CD14-positive monocyte (primary cell): ENCODE measurements around the gene CACNA1C. TPM values are rescaled to one million over a fixed set of nuclear protein-coding genes. Genes with fewer than 3 reads are reported as not detected.
A peak's percentile ranks its signal among the peaks of the same experiment; 100 is the strongest.

Experiments used
- DNase-seq, 3 donors: peaks; one replicate each; pipeline ENCODE4 v3.0.0-alpha.2; 2011 to 2022
- H2AFZ ChIP-seq: 2 replicates; pipeline ENCODE4 v1.6.0; 2012; ENCODE audit warnings: mild to moderate bottlenecking, low read depth, low read length, inconsistent platforms; ENCODE audit not compliant: insufficient read depth, poor library complexity, severe bottlenecking
- H3K27ac ChIP-seq, 2 donors: 1 replicate in 1 of 2; 2 replicates in 1 of 2; pipeline ENCODE4 v1.5.1; 2012 to 2013; ENCODE audit warnings: low read length in 2 of 2, control low read depth in 1 of 2, inconsistent platforms in 1 of 2, low read depth in 1 of 2, mild to moderate bottlenecking in 1 of 2
- H3K27me3 ChIP-seq, 2 donors: one replicate each; pipeline versions ENCODE4 v1.6.0 to v1.6.1; 2011 to 2013; ENCODE audit warnings: low read length in 2 of 2; ENCODE audit not compliant: control insufficient read depth in 2 of 2, insufficient read depth in 2 of 2
- H3K36me3 ChIP-seq, 2 donors: replicated peaks in 1 of 2; 1 replicate in 1 of 2; 2 replicates in 1 of 2; pipeline versions ENCODE4 v1.5.1 to v1.6.1; 2012 to 2013; ENCODE audit warnings: low read length in 2 of 2, control low read depth in 1 of 2, inconsistent platforms in 1 of 2, mild to moderate bottlenecking in 1 of 2; ENCODE audit not compliant: insufficient read depth in 2 of 2, control insufficient read depth in 1 of 2
- H3K4me1 ChIP-seq, 2 donors: 1 replicate in 1 of 2; 2 replicates in 1 of 2; pipeline versions ENCODE4 v1.5.1 to v1.6.1; 2012 to 2013; ENCODE audit warnings: low read length in 2 of 2, control low read depth in 1 of 2, inconsistent platforms in 1 of 2, mild to moderate bottlenecking in 1 of 2, moderate library complexity in 1 of 2; ENCODE audit not compliant: insufficient read depth in 2 of 2, control insufficient read depth in 1 of 2
- H3K4me2 ChIP-seq: replicated peaks from 2 replicates; pipeline ENCODE3; 2012; ENCODE audit warnings: low read length, moderate library complexity, mild to moderate bottlenecking; ENCODE audit not compliant: poor library complexity, severe bottlenecking; ENCODE audit errors: extremely low read depth
- H3K4me3 ChIP-seq, 3 experiments: fragments of 200-600 bp in 1 of 3; sonication (generic) in 1 of 3; replicated peaks in 1 of 3; 1 replicate in 2 of 3; 2 replicates in 1 of 3; pipeline ENCODE4 v1.5.1; 2011 to 2013; ENCODE audit warnings: low read length in 3 of 3, mild to moderate bottlenecking in 3 of 3, control low read depth in 2 of 3, low read depth in 2 of 3, inconsistent platforms in 1 of 3, moderate library complexity in 1 of 3
- H3K79me2 ChIP-seq: 2 replicates; pipeline ENCODE4 v1.6.0; 2012; ENCODE audit warnings: mild to moderate bottlenecking, control low read depth, inconsistent platforms, low read length, moderate library complexity; ENCODE audit not compliant: insufficient read depth
- H3K9ac ChIP-seq: 2 replicates; pipeline ENCODE4 v1.6.0; 2017; ENCODE audit warnings: low read length, mild to moderate bottlenecking; ENCODE audit not compliant: insufficient read depth, poor library complexity, severe bottlenecking
- H3K9me3 ChIP-seq, 2 donors: replicated peaks in 1 of 2; 1 replicate in 1 of 2; 2 replicates in 1 of 2; pipeline versions ENCODE4 v1.5.1 to v1.6.1; 2012 to 2013; ENCODE audit warnings: low read length in 2 of 2, control low read depth in 1 of 2; ENCODE audit not compliant: control insufficient read depth in 1 of 2, insufficient read depth in 1 of 2
- H4K20me1 ChIP-seq: 2 replicates; pipeline ENCODE4 v1.6.0; 2012; ENCODE audit warnings: mild to moderate bottlenecking, low read length, control low read depth, moderate library complexity; ENCODE audit not compliant: insufficient read depth
- H3K27ac Mint-ChIP-seq, 7 donors: one replicate each; pipeline ENCODE4 v1.8.0; 2020; ENCODE audit warnings: mild to moderate bottlenecking in 7 of 7, mixed read lengths in 7 of 7, moderate library complexity in 6 of 7, inconsistent platforms in 2 of 7
- H3K27me3 Mint-ChIP-seq, 3 donors: one replicate each; pipeline ENCODE4 v1.8.0; 2021 to 2022; ENCODE audit warnings: low read depth in 3 of 3, mild to moderate bottlenecking in 3 of 3, mixed read lengths in 3 of 3, moderate library complexity in 3 of 3, inconsistent platforms in 1 of 3
- H3K36me3 Mint-ChIP-seq, 2 donors: one replicate each; pipeline ENCODE4 v1.8.0; 2020; ENCODE audit warnings: mixed read lengths in 2 of 2, inconsistent platforms in 1 of 2, mild to moderate bottlenecking in 1 of 2
- H3K4me1 Mint-ChIP-seq: one replicate; pipeline ENCODE4 v1.8.0; 2020; ENCODE audit warnings: mild to moderate bottlenecking, mixed read lengths
- H3K4me3 Mint-ChIP-seq, 2 donors: one replicate each; pipeline ENCODE4 v1.8.0; 2020; ENCODE audit warnings: mild to moderate bottlenecking in 2 of 2, mixed read lengths in 2 of 2, moderate library complexity in 1 of 2
- H3K9me3 Mint-ChIP-seq, 7 donors: one replicate each; pipeline ENCODE4 v1.8.0; 2020 to 2022; ENCODE audit warnings: mixed read lengths in 7 of 7, mild to moderate bottlenecking in 6 of 7, moderate library complexity in 6 of 7, inconsistent platforms in 2 of 7
- WGBS: methylation state at CpG from one replicate; pipeline ENCODE4 v1.1.5; 2013; ENCODE audit warnings: missing lambda C conversion rate; ENCODE audit not compliant: insufficient coverage; 5-methylcytosine and 5-hydroxymethylcytosine counted together
- intact Hi-C, 2 donors: fragments of 100-400 bp; cut with micrococcal nuclease; formaldehyde crosslinking; loops; one replicate each; pipeline versions ENCODE4 v1.15.0 to v1.15.1; 2023
- polyA plus RNA-seq, 3 donors: library from polyadenylated mRNA; depleted of rRNA in 1 of 3; unstranded in 2 of 3; stranded (reverse) in 1 of 3; fragments of 300-500 nt in 2 of 3; fragments of >200 nt in 1 of 3; fragmentation: Illumina TruSeq in 2 of 3; gene quantifications; 1 replicate in 2 of 3; 2 replicates in 1 of 3; pipeline ENCODE4 v1.2.3, GENCODE V29; 2012 to 2021
- TF ChIP-seq, protein P1 (sequence below): fragments of 200-600 bp; IDR thresholded peaks from one replicate; pipeline ENCODE4 v1.8.0; 2022; ENCODE audit warnings: antibody characterized with exemption, mild to moderate bottlenecking

Gene CACNA1C
- polyA plus RNA-seq, 3 donors, result not detected

DNA sequence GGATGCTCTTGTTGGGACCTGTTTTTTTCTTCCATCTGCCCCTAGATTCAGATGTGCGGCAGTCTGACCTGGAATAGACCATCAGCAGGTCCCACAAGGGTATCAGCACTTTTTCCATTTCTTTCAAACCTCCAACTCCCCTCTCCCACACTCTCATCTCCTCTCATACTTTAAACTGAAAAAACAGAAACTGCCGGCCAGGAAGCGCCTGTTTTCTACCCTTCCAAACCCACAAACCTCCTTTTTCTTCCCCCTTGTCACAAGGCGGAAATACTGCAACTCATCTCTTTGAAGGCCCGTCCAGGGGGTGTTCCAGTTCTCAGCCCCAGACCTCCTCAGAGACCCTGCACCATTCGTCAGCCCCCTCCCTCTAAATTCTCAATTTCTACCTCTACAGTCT, 679.5 kb downstream of the CACNA1C start:
- DNase-seq, result no peak
- Histone ChIP-seq H3K9me3 (no peaks in the 10 kb centered on the region), H3K36me3 (no peaks in the 10 kb centered on the region), H3K4me3 (no peak overlapping the region), H2AFZ (no peak overlapping the region), H3K4me2 (no peak overlapping the region), H3K27ac (no peak overlapping the region), H3K4me1 (peaks cover 0 to 8% of the 10 kb centered on the region in 2 donors), H3K79me2 (no peaks in the 10 kb centered on the region), H3K9ac (no peak overlapping the region), H4K20me1 (no peaks in the 10 kb centered on the region), H3K27me3 (no peaks in the 10 kb centered on the region)
- H3K27ac Mint-ChIP-seq, result no peak overlapping the region
- H3K36me3 Mint-ChIP-seq, result no peaks in the 10 kb centered on the region
- H3K27me3 Mint-ChIP-seq, result peaks cover 3 to 4% (median 3%) of the 10 kb centered on the region in 3 donors
- peaks cover 0 to 1% (median 0%) of the 10 kb centered on the region in 7 donors for H3K9me3 Mint-ChIP-seq
- H3K4me1 Mint-ChIP-seq, result peaks cover 11% of the 10 kb centered on the region
- WGBS, result 0% methylated on average over 6 of the region's 6 CpGs
- no peak overlapping the region for H3K4me3 Mint-ChIP-seq
- TF ChIP-seq, protein P1, sequence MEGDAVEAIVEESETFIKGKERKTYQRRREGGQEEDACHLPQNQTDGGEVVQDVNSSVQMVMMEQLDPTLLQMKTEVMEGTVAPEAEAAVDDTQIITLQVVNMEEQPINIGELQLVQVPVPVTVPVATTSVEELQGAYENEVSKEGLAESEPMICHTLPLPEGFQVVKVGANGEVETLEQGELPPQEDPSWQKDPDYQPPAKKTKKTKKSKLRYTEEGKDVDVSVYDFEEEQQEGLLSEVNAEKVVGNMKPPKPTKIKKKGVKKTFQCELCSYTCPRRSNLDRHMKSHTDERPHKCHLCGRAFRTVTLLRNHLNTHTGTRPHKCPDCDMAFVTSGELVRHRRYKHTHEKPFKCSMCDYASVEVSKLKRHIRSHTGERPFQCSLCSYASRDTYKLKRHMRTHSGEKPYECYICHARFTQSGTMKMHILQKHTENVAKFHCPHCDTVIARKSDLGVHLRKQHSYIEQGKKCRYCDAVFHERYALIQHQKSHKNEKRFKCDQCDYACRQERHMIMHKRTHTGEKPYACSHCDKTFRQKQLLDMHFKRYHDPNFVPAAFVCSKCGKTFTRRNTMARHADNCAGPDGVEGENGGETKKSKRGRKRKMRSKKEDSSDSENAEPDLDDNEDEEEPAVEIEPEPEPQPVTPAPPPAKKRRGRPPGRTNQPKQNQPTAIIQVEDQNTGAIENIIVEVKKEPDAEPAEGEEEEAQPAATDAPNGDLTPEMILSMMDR, result no peak
- intact Hi-C loops, result no loop called here

DNA sequence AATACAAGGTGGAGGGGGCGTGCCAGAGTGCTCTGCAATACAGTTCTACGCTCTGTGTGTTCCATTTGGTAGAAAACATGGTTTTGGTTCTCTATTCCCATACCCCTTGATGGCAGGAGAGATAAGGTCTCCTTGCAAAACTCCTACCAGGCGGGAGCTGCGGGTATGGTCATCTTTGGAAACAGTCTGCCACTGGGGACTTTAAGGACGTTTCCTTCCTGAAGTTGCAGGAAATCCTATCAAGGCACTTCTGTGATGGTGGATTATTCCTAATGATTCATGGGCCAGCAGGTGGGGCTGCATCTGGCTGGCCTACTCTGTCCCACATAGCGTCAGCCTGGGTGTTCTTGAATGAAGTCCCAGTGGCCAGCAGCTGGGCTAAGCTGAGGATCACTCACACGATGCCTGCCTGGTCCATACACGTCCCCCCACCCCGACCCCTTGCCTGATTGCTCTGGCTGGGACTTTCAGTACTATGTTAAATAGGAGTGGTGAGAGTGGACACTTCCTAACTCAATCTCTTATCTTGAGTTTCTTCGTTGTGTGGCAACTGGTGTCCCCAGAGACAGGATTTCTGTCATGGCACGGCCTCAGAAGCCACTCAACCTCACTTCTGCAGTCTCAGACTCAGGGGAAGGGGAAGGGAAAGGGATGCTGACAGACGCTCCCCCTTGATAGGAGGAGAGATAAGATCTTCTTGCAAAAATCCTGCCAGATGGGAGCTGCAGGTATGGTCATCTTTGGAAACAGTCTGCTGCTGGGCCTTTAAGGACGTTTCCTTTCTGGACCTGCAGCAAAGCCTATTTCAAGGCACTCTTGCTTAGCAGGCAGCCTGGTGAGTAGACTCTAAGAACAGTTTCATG, 680.9 kb downstream of the CACNA1C start:
- no peaks in the 10 kb centered on the region for H3K27me3 ChIP-seq

More for the DNA sequence above, 680.9 kb downstream of the CACNA1C start:
- peak overlapping the region in 2 of 7 donors; percentile 2 to 28 for H3K27ac Mint-ChIP-seq
- Histone ChIP-seq H3K79me2 (no peaks in the 10 kb centered on the region), H3K4me1 (peaks cover 0 to 8% of the 10 kb centered on the region in 2 donors), H3K4me2 (no peak overlapping the region), H4K20me1 (no peaks in the 10 kb centered on the region), H3K36me3 (no peaks in the 10 kb centered on the region), H3K9me3 (no peaks in the 10 kb centered on the region), H3K9ac (no peak overlapping the region), H2AFZ (no peak overlapping the region), H3K27ac (no peak overlapping the region), H3K4me3 (no peak overlapping the region)
- no peak for DNase-seq
- no peak overlapping the region for H3K4me3 Mint-ChIP-seq
- peaks cover 0 to 1% (median 0%) of the 10 kb centered on the region in 7 donors for H3K9me3 Mint-ChIP-seq
- TF ChIP-seq, protein P1, result no peak
- intact Hi-C loops, result no loop called here
- peaks cover 11% of the 10 kb centered on the region for H3K4me1 Mint-ChIP-seq
- WGBS, result 20% methylated on average over 4 of the region's 13 CpGs
- H3K27me3 Mint-ChIP-seq, result peaks cover 1 to 4% (median 3%) of the 10 kb centered on the region in 3 donors
- no peaks in the 10 kb centered on the region for H3K36me3 Mint-ChIP-seq
